ENCODE measurements around the gene TMEFF1.

TMEFF1 gene

DNA sequence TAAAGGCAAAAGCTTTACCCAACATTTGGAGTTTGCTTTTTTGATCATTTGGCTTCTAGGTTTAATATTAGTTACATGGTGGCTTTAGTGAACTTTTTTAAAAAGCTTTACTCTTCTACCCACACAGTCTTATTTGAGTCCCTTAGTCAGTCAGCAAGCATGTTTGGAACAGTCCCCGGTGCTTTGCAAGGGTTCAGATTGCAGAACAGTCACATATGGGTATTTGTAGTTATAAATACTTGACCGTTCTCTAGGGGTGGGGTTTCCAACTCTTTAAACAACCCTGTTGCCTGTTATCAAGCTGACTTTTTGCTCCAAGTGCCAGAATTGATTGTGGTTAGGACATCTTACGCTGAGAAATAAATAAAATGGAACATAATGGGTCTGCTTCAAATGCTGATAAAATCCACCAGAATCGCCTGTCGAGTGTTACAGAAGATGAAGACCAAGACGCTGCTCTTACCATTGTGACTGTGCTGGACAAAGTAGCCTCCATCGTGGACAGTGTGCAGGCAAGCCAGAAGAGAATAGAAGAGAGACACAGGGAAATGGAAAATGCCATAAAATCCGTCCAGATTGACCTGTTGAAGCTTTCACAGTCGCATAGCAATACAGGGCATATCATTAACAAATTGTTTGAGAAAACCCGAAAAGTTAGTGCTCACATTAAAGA lies 105.0 kb downstream of the TMEFF1 start, which contains the start of gene CAVIN4:
Gene CAVIN4 (plus strand): TSS at position 304 of the 673 bp plus-strand sequence. CDS start 65 bp downstream, at position 369.
- no peak for DNase-seq (ENCODE audit: low read depth)
- H3K4me3 ChIP-seq (ENCODE audit: control insufficient read depth, low read depth, low read length), result no peak within 1 kb of the TSS
- TF ChIP-seq, protein P1, sequence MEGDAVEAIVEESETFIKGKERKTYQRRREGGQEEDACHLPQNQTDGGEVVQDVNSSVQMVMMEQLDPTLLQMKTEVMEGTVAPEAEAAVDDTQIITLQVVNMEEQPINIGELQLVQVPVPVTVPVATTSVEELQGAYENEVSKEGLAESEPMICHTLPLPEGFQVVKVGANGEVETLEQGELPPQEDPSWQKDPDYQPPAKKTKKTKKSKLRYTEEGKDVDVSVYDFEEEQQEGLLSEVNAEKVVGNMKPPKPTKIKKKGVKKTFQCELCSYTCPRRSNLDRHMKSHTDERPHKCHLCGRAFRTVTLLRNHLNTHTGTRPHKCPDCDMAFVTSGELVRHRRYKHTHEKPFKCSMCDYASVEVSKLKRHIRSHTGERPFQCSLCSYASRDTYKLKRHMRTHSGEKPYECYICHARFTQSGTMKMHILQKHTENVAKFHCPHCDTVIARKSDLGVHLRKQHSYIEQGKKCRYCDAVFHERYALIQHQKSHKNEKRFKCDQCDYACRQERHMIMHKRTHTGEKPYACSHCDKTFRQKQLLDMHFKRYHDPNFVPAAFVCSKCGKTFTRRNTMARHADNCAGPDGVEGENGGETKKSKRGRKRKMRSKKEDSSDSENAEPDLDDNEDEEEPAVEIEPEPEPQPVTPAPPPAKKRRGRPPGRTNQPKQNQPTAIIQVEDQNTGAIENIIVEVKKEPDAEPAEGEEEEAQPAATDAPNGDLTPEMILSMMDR (IDR thresholded peaks at IDR 0.05; ENCODE audit: control insufficient read depth, insufficient read depth, low read depth, low read length, missing control alignments), result no peak

DNA sequence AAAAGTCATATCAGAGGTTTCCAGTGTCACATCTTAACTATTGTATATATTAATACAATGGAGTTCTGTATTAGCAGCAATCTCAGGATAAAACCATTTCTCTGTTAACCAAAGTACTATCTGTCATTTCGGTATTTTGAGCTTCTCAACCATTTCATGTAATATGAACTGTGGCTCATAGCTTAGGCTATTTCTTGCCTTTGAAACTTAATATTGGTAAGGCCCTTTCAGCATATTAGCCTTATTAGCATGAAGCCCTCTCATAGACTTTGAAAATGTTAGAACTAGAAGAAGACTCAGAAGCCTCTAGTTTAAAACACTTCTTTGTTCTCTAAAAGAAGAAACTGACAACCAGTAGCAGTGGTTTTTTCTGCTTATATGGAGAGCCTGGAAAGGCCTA lies 105.7 kb downstream of the TMEFF1 start:
- TF ChIP-seq, protein P1 (IDR thresholded peaks at IDR 0.05; ENCODE audit: control insufficient read depth, insufficient read depth, low read depth, low read length, missing control alignments), result no peak
- H3K4me3 ChIP-seq (ENCODE audit: control insufficient read depth, low read depth, low read length), result no peak overlapping the region
- no peak for DNase-seq (ENCODE audit: low read depth)

DNA sequence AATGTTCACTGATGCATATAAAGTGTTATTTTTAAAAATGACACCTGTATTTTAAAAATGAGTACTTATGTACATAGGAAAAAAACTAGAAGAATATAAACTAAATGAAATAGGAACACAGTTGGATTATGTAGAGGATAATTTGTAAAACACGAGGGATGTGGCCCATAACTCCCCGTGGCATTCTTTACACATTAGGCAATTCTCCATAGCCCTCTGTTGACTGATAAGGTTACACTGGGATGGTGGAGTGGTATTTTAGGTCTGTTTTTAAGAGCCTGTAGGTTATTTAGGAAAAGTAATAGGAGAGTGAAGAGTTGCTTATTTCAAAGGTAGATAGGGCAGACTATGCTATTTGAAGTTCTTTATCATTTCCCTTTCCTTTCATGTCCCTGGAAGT lies 106.7 kb downstream of the TMEFF1 start:
- H3K4me3 ChIP-seq (ENCODE audit: control insufficient read depth, low read depth, low read length), result no peak overlapping the region
- TF ChIP-seq, protein P1 (IDR thresholded peaks at IDR 0.05; ENCODE audit: control insufficient read depth, insufficient read depth, low read depth, low read length, missing control alignments), result no peak
- DNase-seq (ENCODE audit: low read depth), result no peak

DNA sequence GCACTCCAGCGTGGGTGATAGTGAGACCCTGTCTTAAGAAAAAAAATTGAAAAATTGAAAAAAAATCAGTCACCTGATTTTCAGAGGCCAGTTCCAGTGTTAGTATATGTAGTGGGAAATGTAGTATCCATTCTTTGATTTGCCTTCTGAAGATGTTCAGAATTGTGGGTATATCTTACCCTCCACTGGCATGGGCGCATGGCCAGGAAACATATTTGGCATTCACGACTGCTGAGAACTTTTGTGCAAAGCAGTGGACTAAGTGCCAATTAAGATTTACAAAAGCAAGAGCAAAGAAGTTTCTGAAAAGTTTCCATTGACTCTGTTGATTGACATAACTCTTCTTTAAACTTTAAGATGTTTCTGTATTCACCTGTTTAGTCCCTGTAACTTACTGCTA lies 107.3 kb downstream of the TMEFF1 start:
- TF ChIP-seq, protein P1 (IDR thresholded peaks at IDR 0.05; ENCODE audit: control insufficient read depth, insufficient read depth, low read depth, low read length, missing control alignments), result no peak
- H3K4me3 ChIP-seq (ENCODE audit: control insufficient read depth, low read depth, low read length), result no peak overlapping the region
- DNase-seq (ENCODE audit: low read depth), result no peak

DNA sequence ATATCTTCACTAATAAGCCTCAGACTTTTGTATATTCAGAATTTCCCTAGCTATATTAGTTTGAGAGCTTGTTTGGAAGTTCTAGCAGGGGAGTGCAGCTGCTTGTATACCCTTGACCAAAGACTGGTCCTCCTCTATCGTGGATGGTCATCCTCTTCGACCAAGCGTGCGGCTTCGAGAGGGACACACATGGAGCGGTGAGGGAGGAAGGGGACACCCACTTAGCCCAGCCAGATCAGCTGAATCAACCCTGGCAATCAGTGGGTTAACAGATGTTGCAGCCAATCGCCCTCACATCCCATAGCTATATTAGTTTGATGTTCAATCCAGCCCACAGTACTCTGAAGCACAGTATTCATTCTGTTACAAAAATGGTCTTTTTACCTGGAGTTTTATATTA lies 108.1 kb downstream of the TMEFF1 start:
- TF ChIP-seq, protein P1 (IDR thresholded peaks at IDR 0.05; ENCODE audit: control insufficient read depth, insufficient read depth, low read depth, low read length, missing control alignments), result no peak
- DNase-seq (ENCODE audit: low read depth), result no peak
- no peak overlapping the region for H3K4me3 ChIP-seq (ENCODE audit: control insufficient read depth, low read depth, low read length)

DNA sequence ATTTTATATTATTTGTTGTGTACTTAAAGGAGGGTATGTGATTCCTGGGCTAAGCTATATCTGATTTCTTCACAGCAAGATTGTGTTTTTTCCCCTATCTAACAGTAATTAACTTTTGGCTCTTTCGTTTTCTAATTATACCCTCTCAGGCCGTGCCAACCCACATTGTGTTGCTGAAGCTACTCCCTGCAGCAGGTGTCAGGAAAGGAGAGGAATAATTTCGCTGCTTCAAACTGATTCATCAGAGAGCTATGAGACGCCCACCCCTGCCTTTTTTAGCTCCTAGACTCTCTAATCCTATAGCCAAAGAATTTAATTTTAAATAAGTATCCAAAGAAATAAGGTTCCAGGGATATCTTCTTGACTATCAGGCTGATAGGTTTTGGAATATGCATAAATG lies 108.7 kb downstream of the TMEFF1 start:
- TF ChIP-seq, protein P1 (IDR thresholded peaks at IDR 0.05; ENCODE audit: control insufficient read depth, insufficient read depth, low read depth, low read length, missing control alignments), result no peak
- no peak overlapping the region for H3K4me3 ChIP-seq (ENCODE audit: control insufficient read depth, low read depth, low read length)
- DNase-seq (ENCODE audit: low read depth), result no peak
